ENCODE results near the gene SEMA6A.
"Not testable (repeated sequence)": the region's sequence is repeated elsewhere in the genome, so short reads cannot be mapped to it uniquely, and the experiment has no call there.

The SEMA6A gene

DNA sequence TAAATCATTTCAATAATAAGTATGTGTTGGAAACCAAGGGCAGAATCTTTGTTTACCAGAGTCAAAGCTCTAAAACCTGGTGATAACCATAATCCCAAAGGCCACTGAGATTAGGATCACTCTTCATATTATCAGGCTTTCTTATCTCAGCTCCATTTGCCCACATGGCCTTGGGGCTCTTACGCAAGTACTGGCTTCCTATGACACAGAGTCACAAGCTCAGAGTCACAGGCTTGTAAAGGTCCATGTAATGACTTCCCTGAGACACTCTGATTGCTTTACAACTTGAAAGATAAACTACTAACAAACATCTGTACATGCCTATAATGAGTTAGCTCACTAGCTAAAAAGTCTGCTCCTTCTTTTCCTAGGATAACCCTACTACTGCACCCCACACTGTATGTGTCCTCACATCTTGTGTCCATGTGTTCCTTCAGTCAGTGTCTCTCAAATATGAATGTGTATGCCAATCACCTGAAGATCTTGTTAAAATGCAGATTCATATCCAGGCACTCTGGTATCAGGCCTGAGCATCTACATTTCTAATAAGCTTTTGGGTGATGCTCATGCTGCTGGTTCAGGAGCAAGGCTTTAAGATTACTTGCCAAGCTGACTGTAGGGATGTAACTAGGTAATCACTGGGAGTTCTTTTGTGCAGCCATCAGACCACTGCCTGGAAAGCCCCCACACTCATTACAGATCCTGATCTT lies 28.4 kb downstream of the SEMA6A start:
- TF ChIP-seq, protein P1, sequence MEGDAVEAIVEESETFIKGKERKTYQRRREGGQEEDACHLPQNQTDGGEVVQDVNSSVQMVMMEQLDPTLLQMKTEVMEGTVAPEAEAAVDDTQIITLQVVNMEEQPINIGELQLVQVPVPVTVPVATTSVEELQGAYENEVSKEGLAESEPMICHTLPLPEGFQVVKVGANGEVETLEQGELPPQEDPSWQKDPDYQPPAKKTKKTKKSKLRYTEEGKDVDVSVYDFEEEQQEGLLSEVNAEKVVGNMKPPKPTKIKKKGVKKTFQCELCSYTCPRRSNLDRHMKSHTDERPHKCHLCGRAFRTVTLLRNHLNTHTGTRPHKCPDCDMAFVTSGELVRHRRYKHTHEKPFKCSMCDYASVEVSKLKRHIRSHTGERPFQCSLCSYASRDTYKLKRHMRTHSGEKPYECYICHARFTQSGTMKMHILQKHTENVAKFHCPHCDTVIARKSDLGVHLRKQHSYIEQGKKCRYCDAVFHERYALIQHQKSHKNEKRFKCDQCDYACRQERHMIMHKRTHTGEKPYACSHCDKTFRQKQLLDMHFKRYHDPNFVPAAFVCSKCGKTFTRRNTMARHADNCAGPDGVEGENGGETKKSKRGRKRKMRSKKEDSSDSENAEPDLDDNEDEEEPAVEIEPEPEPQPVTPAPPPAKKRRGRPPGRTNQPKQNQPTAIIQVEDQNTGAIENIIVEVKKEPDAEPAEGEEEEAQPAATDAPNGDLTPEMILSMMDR (IDR thresholded peaks at IDR 0.05; ENCODE audit: low read depth, low read length), result no peak
- DNase-seq (ENCODE audit: extremely low read depth, low read depth), result no peak

DNA sequence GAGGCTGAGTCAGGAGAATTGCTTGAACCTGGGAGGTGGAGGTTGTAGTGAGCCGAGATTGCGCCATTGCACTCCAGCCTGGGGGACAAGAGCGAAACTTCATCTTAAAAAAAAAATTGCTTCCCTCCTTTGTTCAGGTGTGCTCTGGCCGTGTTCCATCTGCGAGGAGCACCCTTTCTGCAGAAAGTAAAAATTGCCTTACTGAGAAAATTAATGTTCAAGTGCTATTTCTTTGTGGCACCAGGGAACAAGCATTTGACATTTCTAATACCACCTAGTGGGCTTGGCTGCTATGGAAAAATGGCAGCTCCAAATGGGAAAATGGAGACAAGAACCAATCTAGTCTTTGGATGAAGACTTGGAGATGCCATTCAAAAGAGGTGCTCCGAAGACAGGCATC lies 29.2 kb downstream of the SEMA6A start:
- DNase-seq (ENCODE audit: extremely low read depth, low read depth), result not testable (repeated sequence)

DNA sequence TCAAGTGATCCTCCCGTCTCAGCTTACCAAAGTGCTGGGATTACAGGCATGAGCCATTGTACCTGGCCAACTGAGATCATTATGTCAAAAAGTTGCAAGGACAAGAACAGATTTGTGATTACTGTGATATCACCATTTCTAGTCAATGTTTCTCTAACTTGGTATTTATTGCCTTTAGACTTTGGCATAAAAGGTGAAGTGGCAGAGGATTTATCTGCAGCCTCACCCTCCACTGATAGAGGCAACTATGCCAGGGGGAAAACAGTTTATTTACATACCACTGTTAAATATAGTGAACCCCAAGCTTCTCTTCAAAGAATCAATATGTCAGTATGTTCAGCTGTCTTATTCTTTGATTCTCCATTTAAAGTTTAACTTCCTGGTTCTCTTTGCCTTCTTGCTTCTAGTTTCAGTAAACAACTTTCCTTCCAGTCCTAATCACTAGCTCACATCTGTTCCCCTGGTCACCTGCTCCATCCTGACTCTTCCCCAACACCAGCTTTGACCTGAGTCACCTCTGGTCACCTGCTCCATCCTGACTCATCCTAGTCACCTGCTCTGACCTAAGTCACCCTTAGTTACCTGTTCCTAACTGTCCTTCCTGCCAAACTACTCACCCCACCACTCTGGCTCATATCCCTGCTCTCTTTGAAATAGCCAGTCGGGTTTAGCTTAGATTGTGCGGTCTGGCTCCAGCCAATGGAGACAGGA lies 29.9 kb downstream of the SEMA6A start:
- TF ChIP-seq, protein P1 (IDR thresholded peaks at IDR 0.05; ENCODE audit: low read depth, low read length), result no peak
- DNase-seq (ENCODE audit: extremely low read depth, low read depth), result no peak

DNA sequence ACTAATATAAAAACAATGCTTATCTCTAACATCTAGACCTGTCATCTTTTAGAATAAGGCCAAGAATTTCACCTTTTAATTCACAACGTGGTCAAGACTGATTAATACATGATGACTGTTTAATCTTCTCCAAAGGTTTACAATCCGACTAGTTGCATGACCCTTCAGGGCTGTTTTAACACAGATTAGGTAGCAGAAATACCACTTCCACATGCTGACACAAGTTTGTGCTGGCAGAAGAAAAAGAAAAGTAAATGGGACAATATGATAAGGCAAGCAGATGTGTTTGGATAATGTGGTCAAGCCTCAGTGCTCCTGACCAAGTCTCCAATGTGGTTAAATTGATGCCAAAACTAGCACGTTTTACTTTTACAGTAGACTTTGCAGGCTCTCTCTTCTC lies 31.1 kb downstream of the SEMA6A start:
- DNase-seq (ENCODE audit: extremely low read depth, low read depth), result no peak
- TF ChIP-seq, protein P1 (IDR thresholded peaks at IDR 0.05; ENCODE audit: low read depth, low read length), result no peak

DNA sequence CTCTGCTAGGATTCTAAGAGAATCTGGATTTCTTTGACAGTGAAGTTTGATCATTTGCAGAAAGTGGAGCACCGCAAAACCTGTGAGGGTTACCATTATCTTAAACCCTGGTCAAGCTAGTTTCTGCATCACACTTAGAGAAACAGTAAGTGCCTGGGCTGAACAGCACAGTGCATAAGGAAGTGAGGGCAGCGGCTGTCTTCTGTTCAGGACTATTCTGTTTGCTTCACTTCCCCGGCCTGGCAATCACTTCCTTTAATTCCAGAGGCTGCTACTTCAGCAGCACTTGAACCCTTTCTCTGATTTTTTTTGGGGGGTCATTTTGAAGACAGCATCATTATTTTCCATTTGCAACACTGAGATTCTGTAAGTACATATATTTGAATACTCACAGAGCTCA lies 32.0 kb downstream of the SEMA6A start:
- no peak for DNase-seq (ENCODE audit: extremely low read depth, low read depth)

DNA sequence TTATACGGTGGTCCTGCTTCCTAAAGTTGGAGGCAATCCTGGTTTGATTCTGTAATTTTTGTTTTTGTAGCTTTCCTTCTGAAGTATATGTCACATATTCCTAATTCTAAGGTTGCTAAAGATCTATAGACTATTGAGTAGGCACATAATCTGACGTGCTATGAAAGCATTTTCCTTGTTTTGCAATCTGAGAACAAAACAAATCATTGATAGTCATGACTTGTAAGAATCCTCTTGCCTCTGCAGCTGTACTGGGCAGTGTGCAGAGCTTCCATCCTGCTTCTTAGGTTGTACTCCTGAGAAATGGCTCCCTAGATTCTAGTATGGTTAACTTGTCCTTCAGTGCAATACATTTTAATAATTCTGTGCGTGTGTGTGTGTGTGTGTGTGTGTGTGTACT lies 35.4 kb downstream of the SEMA6A start:
- TF ChIP-seq, protein P1 (IDR thresholded peaks at IDR 0.05; ENCODE audit: low read depth, low read length), result no peak
- DNase-seq (ENCODE audit: extremely low read depth, low read depth), result no peak

More for the DNA sequence above, 32.0 kb downstream of the SEMA6A start:
- TF ChIP-seq, protein P1 (IDR thresholded peaks at IDR 0.05; ENCODE audit: low read depth, low read length), result no peak

DNA sequence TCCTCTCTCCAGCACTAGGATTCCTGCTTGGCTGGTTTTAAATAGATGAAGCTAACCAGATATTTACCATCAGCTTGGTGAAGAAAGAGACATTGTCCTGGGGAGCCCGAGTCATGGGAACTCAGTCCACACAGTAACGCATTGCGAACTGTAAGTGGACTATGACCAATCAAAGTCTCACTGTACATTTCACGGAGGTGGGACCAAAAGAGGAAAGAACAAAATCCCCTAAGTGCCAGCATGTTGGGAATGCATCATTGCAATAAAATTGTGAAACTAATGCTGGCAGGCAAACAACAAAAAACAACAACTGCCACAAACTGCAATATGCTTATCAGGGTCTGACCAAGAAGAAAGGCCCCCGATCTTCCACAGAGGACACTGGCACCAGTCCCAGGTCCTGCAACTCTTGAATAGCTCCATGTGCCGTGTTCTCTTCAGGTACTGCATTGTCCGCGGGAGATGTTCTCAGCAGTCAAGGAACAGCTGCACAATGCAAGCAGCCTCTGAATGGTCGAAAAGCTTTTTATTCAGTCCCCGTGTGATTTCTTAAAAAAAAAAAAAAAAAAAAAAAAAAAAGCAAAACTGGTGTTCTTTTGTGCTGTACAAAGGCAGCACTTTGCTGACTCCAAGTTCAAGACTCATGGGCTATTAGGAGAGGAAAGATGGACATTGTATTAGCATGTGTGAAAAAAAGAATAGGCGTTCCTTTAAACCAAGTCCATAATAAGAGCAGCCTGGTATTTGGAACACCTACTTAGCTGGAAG lies 38.1 kb downstream of the SEMA6A start:
- TF ChIP-seq, protein P1 (IDR thresholded peaks at IDR 0.05; ENCODE audit: low read depth, low read length), result no peak
- no peak for DNase-seq (ENCODE audit: extremely low read depth, low read depth)
